ENCODE results near the gene TMEM52.

TMEM52 gene

DNA sequence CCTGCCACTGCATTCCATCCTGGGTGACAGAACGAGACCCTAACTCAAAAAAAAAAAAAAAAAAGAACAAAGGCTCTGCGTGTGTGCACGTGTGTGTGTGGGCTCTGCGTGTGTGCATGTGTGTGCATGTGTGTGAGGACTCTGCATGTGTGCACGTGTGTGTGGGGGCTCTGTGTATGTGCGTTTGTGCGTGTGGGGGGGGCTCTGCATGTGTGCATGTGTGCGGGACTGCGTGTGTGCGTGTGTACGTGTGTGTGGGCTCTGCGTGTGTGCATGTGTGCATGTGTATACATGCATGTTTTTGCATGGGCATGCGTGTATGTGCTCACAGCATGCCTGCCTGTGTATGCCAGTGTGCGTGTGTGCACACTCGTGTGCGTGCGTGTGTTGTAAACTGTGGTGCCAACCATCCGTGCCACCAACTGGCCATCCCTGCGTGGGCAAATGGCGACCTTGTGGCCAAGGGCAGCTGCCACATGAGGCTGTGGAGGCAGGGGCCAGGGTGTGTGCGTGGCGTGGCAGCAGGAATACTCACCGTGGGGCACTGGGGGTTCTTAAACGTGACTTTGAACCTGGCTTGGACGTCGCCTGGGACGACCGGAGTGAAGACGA lies 26.8 kb upstream of the TMEM52 start:
- H3K4me1 ChIP-seq (ENCODE audit: control insufficient read depth, insufficient read depth, low read length) = peaks cover 4% of the 10 kb centered on the region; the same call in 1 of the 2 replicates
- H3K9me3 ChIP-seq (ENCODE audit: control insufficient read depth, insufficient read depth, low read length) = no peaks in the 10 kb centered on the region
- H3K27me3 ChIP-seq (ENCODE audit: control insufficient read depth, insufficient read depth, low read length) = no peaks in the 10 kb centered on the region
- no peak overlapping the region for H3K27ac ChIP-seq (ENCODE audit: low read depth, low read length)
- no peak overlapping the region for H3K4me3 ChIP-seq (ENCODE audit: low read depth, low read length)
- no peaks in the 10 kb centered on the region for H3K36me3 ChIP-seq (ENCODE audit: control insufficient read depth, insufficient read depth, low read length)
- no peak overlapping the region for H3K9ac ChIP-seq (ENCODE audit: low read depth, low read length)

DNA sequence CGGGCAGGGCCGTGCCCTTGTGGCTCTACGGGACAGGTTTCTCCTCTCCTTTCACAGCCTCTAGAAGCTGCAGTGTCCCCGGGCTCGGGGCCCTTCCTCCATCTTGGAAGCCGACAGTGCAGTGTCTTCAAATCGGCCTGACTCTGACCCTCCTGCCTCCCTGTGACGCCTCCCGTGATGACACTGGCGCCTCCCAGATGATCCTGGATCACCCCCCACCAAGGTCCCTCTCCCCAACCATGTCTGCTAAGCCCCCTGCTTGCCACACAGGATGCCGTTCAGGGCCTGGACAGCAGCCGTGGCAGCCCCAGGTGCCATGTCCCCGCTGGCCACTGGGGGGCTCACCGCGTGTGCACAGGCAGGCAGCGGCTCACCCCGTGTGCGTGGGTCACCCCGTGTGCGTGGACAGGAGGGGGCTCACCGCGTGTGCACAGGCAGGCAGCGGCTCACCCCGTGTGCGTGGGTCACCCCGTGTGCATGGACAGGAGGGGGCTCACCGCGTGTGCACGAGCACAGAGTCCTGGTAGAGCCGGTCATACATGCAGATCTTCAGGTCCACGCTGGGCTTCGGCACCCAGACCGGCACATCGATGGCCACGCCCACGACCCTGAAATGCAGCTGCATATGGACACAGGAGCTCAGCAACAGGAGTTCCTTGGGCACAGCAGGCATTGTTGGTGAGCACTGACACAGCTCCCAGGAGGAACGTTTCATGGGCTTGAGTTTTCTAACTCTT lies 24.9 kb upstream of the TMEM52 start:
- Histone ChIP-seq H3K9me3 (ENCODE audit: control insufficient read depth, insufficient read depth, low read length) (no peaks in the 10 kb centered on the region), H3K27me3 (ENCODE audit: control insufficient read depth, insufficient read depth, low read length) (no peaks in the 10 kb centered on the region), H3K4me1 (ENCODE audit: control insufficient read depth, insufficient read depth, low read length) (peaks cover 4% of the 10 kb centered on the region; the same call in 1 of the 2 replicates), H3K36me3 (ENCODE audit: control insufficient read depth, insufficient read depth, low read length) (no peaks in the 10 kb centered on the region), H3K9ac (ENCODE audit: low read depth, low read length) (no peak overlapping the region), H3K27ac (ENCODE audit: low read depth, low read length) (no peak overlapping the region), H3K4me3 (ENCODE audit: low read depth, low read length) (0 out of 2 replicates have a peak overlapping the region, but pooled peaks have one; percentile 46)

DNA sequence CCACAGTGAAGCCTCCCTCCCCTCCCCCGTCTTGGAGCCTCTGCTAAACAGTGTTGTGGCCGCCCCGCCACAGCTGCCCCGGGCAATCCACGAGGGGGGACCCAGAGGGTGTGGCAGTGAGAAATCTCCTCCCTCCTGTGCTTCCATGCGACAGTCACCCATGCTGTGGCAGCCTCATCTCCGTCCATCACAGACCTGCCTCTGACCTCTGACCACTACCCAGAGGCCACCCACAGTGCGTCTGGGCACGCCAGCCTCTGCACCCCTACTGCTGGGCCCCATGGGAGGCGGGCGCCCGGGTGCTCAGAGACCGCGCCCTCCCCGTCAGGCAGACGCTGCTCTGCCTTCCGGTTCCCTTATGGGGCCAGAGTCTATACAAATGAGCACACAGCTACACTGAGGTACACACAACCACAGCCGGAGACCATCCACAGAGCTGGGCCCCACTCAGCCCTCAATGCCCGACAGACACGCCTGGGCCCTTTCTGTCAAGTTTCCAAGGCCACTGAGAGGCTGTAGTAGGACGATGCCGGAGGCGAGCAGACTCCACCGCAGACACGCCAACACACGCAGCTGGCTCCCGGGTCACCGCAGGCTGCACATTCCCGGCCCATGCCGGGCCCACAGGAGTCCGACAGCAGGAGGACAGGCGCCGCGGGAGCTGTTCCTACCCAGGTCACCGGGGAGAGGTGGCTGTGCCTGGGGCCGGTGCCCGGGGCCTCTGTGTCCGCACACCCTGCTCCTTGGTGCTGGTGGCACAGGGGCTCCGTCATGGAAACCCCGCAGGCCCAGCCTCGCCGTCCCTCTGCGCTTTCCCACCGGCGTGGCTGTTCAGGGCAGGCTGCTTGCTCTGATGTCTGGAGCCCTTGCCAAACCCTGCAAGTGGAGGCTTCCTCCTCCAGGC lies 23.9 kb upstream of the TMEM52 start:
- Histone ChIP-seq H3K9me3 (ENCODE audit: control insufficient read depth, insufficient read depth, low read length) (no peaks in the 10 kb centered on the region), H3K9ac (ENCODE audit: low read depth, low read length) (no peak overlapping the region), H3K27me3 (ENCODE audit: control insufficient read depth, insufficient read depth, low read length) (no peaks in the 10 kb centered on the region), H3K4me3 (ENCODE audit: low read depth, low read length) (no peak overlapping the region), H3K27ac (ENCODE audit: low read depth, low read length) (no peak overlapping the region), H3K4me1 (ENCODE audit: control insufficient read depth, insufficient read depth, low read length) (peaks cover 4% of the 10 kb centered on the region; the same call in 1 of the 2 replicates), H3K36me3 (ENCODE audit: control insufficient read depth, insufficient read depth, low read length) (no peaks in the 10 kb centered on the region)

DNA sequence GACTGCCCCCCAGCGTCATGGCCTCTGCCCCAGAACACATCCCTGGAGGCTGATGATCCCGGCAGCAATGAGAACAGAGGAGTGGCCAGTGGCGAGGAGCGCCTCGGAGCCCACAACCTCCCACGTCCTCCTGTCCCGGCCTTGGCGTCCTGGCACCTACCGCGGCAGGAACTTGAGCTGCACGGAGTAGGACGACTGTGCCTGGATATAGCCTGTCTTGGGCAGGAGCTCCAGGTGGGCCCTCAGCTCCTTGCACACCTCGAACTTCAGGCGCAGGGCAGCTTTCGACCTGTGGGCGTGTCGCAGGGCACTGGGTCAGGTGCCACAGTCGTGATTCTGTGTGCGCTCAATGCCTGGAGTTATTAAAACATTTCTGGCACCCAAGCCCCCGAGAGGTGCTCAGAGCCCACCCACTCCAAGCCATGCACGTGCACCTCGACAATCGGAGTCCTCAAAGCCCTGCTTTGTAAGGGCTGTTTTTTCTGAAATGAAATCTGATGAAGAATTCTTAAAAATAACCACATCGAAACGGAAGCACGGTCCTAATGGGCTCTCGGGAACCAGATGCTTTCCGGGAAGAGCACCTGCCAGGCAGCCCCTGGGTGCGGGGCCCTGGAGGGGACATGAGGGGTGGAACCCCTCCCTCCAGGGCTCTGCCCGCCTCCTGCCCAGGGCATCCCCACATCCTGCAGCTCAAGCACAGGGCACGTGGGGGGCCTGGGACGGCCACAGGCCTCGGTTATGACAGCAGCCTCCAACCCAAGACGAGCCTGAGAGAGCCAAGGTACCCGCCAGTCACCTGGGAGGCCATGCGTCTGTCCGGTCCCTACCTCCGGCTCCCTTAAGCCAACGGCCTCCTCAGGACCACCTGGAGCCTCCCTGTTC lies 23.0 kb upstream of the TMEM52 start:
- Histone ChIP-seq H3K4me3 (ENCODE audit: low read depth, low read length) (no peak overlapping the region), H3K27ac (ENCODE audit: low read depth, low read length) (no peak overlapping the region), H3K9me3 (ENCODE audit: control insufficient read depth, insufficient read depth, low read length) (no peaks in the 10 kb centered on the region), H3K4me1 (ENCODE audit: control insufficient read depth, insufficient read depth, low read length) (peaks cover 4% of the 10 kb centered on the region; the same call in 1 of the 2 replicates), H3K27me3 (ENCODE audit: control insufficient read depth, insufficient read depth, low read length) (no peaks in the 10 kb centered on the region), H3K9ac (ENCODE audit: low read depth, low read length) (no peak overlapping the region), H3K36me3 (ENCODE audit: control insufficient read depth, insufficient read depth, low read length) (no peaks in the 10 kb centered on the region)

DNA sequence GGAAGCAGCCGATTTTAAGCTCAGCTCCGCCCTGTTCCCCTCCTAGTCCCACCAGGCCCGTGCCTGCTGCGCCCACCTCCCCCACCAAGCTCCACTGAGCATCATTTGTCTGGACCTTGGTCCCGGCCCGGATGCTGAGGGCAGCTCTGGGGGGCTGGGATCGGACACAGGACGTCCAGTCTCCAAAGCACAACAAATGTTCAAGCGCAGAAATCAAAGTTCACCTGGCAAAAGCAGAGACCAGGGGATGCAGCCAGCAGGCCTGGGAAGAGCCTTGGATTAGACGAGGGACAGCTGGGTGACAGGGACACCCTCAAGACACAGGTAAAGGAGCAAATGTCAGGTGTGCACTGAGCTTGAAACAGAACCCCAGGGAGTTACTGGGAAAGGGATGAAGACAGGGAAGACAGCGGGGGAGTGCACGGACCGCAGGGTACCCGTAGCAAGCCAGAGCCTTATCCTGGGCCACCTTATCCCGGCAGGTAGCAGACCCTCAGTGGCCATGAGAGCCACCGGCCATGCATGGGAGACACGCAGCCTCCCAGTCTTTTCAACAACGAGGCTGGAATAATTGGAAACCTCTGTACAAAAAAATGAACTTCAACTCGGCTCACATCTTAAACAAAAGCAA lies 22.2 kb upstream of the TMEM52 start:
- Histone ChIP-seq H3K4me3 (ENCODE audit: low read depth, low read length) (no peak overlapping the region), H3K9me3 (ENCODE audit: control insufficient read depth, insufficient read depth, low read length) (no peaks in the 10 kb centered on the region), H3K9ac (ENCODE audit: low read depth, low read length) (no peak overlapping the region), H3K27me3 (ENCODE audit: control insufficient read depth, insufficient read depth, low read length) (no peaks in the 10 kb centered on the region), H3K27ac (ENCODE audit: low read depth, low read length) (no peak overlapping the region), H3K36me3 (ENCODE audit: control insufficient read depth, insufficient read depth, low read length) (no peaks in the 10 kb centered on the region), H3K4me1 (ENCODE audit: control insufficient read depth, insufficient read depth, low read length) (peaks cover 4% of the 10 kb centered on the region; the same call in 1 of the 2 replicates)

DNA sequence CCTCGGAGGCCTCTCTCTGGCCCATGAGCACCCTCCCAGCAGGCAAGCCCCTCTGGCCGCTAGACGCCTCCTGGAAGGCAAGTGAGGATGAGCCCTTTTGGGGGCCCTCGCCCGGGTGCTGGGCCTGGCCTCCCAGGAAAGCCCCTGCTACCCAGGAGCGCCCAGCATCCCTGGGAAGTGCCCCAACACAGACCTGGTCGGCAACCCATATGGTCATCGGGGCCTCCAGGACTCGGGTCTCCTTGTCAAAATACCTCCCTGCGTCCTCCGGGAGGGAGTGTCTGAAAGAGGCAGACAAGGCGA lies 21.0 kb upstream of the TMEM52 start:
- no peak overlapping the region for H3K27ac ChIP-seq (ENCODE audit: low read depth, low read length)
- no peak overlapping the region for H3K9ac ChIP-seq (ENCODE audit: low read depth, low read length)
- H3K36me3 ChIP-seq (ENCODE audit: control insufficient read depth, insufficient read depth, low read length) = no peaks in the 10 kb centered on the region
- peaks cover under 1% of the 10 kb centered on the region; the same call in 1 of the 2 replicates for H3K9me3 ChIP-seq (ENCODE audit: control insufficient read depth, insufficient read depth, low read length)
- no peak overlapping the region for H3K4me3 ChIP-seq (ENCODE audit: low read depth, low read length)
- H3K4me1 ChIP-seq (ENCODE audit: control insufficient read depth, insufficient read depth, low read length) = peaks cover 4% of the 10 kb centered on the region; the same call in 1 of the 2 replicates
- H3K27me3 ChIP-seq (ENCODE audit: control insufficient read depth, insufficient read depth, low read length) = no peaks in the 10 kb centered on the region

DNA sequence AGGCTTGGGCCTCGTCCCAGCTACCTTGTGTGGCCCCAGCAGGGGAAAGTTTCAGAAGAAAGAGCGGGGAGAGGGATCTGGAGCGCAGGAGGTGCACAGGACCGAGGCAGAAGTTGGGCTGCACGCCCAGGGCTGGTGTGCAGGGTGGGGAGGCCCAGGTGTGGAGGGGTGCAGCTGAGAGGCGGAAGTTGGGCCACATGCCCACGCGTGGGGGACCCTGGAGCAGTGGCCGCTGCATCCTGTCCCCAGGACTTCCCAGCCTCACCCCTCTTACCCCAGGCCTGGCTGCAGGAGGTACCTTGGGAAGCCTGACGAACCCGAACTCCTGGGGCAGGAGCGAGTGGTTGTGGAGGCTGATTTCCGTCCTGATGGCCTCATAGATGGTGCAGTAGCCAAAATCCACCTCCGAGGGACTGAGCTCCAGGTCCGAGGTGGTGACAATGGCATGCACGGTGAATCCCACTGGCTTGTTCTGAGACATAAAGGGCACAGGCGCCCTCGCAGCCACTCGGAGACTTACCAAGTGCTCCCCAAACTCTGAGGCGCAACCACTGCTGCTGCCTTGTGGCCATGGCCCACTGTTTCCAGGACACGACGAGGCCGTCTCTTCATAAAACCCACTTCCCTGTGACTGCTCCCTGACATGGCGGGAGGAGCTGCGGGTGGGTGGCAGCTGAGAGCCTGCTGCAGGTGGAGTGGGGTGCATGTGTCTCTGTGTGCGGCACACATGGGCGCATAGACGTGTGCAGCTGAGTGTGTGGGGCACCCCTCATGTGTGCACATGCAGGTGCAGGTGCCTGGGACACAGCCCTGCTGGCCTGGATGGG lies 20.4 kb upstream of the TMEM52 start:
- Histone ChIP-seq H3K36me3 (ENCODE audit: control insufficient read depth, insufficient read depth, low read length) (no peaks in the 10 kb centered on the region), H3K4me3 (ENCODE audit: low read depth, low read length) (no peak overlapping the region), H3K4me1 (ENCODE audit: control insufficient read depth, insufficient read depth, low read length) (peaks cover 4% of the 10 kb centered on the region; the same call in 1 of the 2 replicates), H3K9me3 (ENCODE audit: control insufficient read depth, insufficient read depth, low read length) (peaks cover 6% of the 10 kb centered on the region), H3K27me3 (ENCODE audit: control insufficient read depth, insufficient read depth, low read length) (no peaks in the 10 kb centered on the region), H3K9ac (ENCODE audit: low read depth, low read length) (no peak overlapping the region), H3K27ac (ENCODE audit: low read depth, low read length) (no peak overlapping the region)

DNA sequence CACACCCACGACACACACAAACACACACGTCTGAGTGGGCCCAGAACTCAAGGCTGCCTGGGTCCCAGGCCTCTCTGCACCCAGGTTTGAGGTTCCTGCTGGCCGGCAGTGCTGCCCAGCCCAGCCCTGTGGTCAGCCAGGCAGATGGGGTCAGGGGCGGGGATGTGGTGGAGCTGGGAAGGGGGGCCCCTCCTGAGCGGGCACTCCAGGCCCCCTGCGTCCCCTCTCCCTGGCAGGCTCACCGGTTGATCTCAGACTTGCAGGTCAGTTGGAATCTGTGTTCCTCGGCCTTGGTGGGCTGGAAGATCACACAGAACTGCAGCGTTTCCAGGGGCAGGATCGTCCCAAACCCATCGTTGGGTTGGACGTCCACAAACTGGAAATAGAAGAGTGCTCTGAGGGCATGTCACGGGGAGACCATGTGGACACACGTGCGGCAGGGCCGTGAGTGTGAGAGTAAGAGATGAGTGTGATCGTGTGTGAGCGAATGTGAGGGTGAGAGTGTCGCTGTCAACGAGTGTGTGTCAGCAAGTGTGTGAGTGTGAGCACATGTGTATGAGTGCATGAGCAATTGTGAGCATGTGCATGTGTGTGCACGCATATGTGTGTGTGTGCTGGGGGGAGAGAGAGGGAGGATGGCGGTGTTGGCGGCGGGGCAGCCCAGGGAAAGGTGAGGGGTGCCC lies 19.7 kb upstream of the TMEM52 start:
- peaks cover 14% of the 10 kb centered on the region for H3K9me3 ChIP-seq (ENCODE audit: control insufficient read depth, insufficient read depth, low read length)
- no peaks in the 10 kb centered on the region for H3K36me3 ChIP-seq (ENCODE audit: control insufficient read depth, insufficient read depth, low read length)
- peaks cover 2% of the 10 kb centered on the region; the same call in 1 of the 2 replicates for H3K4me1 ChIP-seq (ENCODE audit: control insufficient read depth, insufficient read depth, low read length)
- H3K4me3 ChIP-seq (ENCODE audit: low read depth, low read length) = no peak overlapping the region
- no peaks in the 10 kb centered on the region for H3K27me3 ChIP-seq (ENCODE audit: control insufficient read depth, insufficient read depth, low read length)
- H3K27ac ChIP-seq (ENCODE audit: low read depth, low read length) = no peak overlapping the region
- H3K9ac ChIP-seq (ENCODE audit: low read depth, low read length) = no peak overlapping the region

DNA sequence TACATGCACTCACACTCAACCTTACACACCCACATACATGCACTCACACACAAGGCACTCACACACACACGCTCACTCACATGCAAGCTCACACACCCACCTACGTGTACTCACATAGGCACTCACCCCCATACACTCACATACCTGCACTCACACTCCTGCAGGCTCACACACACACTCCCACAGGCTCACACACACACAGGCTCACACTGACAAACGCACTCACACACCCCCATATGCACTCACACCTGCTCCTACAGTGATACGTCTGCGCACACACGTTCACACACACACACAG lies 19.1 kb upstream of the TMEM52 start:
- no peaks in the 10 kb centered on the region for H3K4me1 ChIP-seq (ENCODE audit: control insufficient read depth, insufficient read depth, low read length)
- H3K9me3 ChIP-seq (ENCODE audit: control insufficient read depth, insufficient read depth, low read length) = peaks cover 14% of the 10 kb centered on the region
- no peak overlapping the region for H3K27ac ChIP-seq (ENCODE audit: low read depth, low read length)

More for the DNA sequence above, 19.1 kb upstream of the TMEM52 start:
- H3K9ac ChIP-seq (ENCODE audit: low read depth, low read length) = no peak overlapping the region
- H3K36me3 ChIP-seq (ENCODE audit: control insufficient read depth, insufficient read depth, low read length) = no peaks in the 10 kb centered on the region
- H3K27me3 ChIP-seq (ENCODE audit: control insufficient read depth, insufficient read depth, low read length) = no peaks in the 10 kb centered on the region
- no peak overlapping the region for H3K4me3 ChIP-seq (ENCODE audit: low read depth, low read length)
